HG03442 (cell line): Measurements from ENCODE around the gene RNASE13.
"Not testable (repeated sequence)": the region's sequence is repeated elsewhere in the genome, so short reads cannot be mapped to it uniquely, and the experiment has no call there.

Experiments
- ATAC-seq: cut with Tn5 transposase; IDR thresholded peaks from one replicate; pipeline ENCODE4 v1.9.1; 2021; ENCODE audit warnings: mild to moderate bottlenecking, moderate library complexity; ENCODE audit not compliant: unreplicated experiment

RNASE13 gene

GRCh38 chr14:21042918-21043317 lies 8.3 kb upstream of the RNASE13 start:
- ATAC-seq = no peak

DNA sequence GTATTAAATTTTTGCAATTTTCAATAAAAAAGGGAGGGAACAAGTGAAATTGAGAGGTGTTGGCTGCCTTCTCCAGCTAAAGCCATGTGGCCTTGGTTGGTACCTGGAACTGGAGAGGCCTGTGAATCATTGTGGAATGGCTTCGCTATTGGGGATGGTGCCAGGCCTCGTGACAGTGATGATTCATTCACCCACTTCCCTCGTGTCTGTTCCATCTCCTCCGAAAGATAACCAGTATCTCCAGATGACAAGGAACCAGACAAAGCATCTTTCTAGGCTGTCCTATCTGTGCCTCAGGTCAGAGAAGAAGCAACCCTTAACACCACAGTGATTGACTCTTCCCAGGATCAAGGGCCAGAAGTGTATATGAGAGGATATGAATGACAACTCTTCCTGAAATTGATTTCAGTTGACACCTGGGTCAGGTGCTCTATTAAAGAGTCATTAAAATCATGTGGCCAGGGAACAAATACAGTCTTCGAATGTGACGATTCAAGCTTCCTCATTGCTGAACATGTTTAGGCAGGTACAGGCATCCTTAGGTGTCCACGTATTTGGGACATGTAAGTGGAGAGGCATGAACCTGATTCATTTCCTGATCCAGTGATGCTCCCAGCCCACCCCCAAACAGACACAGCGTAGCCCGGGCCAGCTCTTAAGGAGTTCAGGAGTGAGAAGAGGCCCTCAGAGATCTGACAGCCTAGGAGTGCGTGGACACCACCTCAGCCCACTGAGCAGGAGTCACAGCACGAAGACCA lies 7.2 kb upstream of the RNASE13 start, which contains the start of gene RNASE7:
TSS of gene RNASE7 (plus strand) at position 687 of the 758 bp plus-strand sequence. CDS start 631 bp downstream, outside the sequence.
- ATAC-seq = no peak

DNA sequence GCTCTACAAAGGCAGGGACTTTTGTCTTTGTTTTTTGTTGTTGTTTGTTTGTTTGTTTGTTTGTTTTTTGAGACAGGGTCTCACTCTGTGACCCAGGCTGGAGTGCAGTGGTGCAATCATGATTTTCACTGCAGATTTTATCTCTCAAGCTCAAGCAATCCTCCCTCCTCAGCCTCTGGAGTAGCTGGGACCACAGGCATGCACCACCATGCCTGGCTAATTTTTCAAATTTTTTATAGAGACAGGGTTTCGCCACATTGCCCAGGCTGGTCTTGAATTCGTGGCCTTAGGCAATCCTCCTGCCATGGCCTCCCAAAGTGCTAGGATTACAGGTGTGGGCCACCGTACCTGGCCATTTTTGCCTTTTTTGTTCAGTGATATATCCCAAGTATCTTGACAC lies 6.3 kb upstream of the RNASE13 start:
- ATAC-seq = not testable (repeated sequence)

- no peak for ATAC-seq
Measured at GRCh38 chr14:21040370-21040925, 5.8 kb upstream of the RNASE13 start.

DNA sequence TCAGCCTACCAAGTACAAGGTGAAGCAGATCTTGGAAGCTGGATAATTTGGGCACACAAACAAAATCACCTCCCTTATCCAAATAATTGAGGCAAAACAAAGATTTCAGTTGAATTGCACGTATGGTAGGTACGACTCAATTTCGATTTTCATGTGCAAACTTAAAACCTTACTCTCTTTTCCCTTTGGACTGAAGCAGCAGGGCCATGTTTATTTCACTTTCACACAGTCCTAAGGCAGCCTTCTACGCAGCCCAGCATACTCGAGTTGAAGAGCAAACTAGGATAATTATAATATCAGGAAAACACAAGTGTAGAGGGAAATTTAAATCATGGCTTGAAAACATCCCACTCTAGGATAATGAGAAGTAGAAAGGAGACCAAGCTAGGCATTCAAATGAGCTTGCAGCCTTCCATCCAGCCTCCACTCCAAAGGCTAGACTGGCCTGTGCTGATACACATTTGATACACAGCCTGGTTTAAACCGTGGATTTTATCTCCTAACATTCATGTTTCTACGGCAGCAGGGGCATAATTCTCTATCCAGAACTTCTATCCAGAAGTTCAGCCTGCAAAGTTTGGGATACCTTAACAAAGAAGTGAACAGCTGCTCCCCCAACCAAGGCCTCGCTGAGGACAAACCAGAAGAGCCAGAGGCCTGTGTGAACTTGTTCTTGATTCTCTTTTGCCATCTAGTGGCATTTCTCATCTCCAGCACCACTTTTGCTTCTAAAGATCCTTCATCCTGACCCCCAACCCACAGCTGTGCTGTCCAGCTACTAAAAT lies 5.2 kb upstream of the RNASE13 start:
- peak; percentile 55 for ATAC-seq

GRCh38 chr14:21038441-21039422 lies 4.1 kb upstream of the RNASE13 start:
- ATAC-seq = no peak

GRCh38 chr14:21037156-21037555 lies 2.5 kb upstream of the RNASE13 start:
- ATAC-seq = no peak

GRCh38 chr14:21036751-21037150 lies 2.1 kb upstream of the RNASE13 start:
- no peak for ATAC-seq

DNA sequence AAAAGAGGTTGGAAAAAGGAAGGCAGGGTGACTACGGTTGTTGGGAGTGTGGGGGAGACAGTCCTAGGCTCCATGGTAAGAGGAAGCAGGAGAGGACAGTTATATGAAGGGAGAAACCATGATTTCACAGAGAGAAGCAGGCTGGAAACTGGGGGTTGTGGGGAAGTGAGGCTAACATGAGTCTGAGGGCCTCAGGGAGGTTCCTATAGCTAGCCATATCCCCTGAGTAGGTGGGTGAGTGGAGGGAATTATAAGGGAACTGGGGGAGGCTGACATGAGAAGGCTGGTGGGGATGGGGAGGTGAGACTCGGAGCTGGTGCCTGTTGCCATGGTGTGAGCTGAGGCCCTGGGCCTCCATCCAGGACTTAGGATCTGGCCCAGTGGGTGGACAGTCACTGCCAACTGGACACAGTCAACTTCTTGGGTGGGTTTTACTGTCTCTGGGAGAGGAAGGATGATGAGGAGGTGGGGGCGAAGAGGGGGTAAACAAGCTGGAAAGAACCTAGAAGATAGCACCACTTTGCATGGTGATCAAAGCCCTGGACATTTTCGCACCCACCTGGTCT lies 1.4 kb downstream of the RNASE13 start:
- no peak for ATAC-seq

GRCh38 chr14:21032326-21033132 lies 2.1 kb downstream of the RNASE13 start:
- no peak for ATAC-seq

DNA sequence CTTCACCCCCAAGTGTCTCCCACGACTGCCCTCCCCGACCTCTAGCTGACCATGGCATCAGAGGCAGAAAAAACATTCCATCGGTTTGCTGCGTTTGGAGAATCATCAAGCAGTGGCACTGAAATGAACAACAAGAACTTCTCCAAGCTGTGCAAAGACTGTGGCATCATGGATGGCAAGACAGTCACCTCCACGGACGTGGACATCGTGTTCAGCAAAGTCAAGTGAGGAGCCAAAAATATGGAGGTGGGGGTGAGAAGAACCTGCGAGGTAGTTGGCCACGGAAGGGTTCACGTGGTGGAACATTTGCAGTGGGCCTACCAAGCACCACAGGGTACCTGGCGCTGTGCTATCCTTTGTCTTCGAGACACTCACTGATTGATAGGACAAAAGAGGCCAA lies 4.1 kb downstream of the RNASE13 start:
- ATAC-seq = no peak

DNA sequence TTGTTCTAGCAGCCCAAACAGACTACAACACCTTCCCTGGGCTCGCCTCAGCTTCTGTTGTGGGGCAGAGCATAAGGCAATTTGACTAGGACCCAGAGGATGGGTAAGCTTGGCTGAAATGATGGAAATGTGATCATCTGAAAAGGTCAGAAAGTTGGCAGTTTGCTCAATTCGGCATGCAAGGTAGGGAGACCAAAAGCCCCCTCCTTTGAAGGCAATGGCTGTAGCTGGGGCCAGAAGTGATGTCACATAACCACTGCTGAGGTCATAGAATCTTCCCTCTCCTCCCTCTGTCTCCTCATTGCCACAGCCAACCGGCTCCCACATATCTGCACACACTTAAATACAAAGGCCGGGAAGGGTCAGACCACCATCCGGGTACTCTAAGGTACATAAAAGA lies 4.7 kb downstream of the RNASE13 start, which contains the start of gene TPPP2:
TSS of gene TPPP2 (plus strand) at position 301 of the 400 bp plus-strand sequence. CDS start 365 bp downstream, outside the sequence.
- no peak for ATAC-seq

GRCh38 chr14:21026988-21027315 lies 7.7 kb downstream of the RNASE13 start:
- ATAC-seq = no peak

- ATAC-seq = no peak
Measured at GRCh38 chr14:21026274-21026987, 8.2 kb downstream of the RNASE13 start.

DNA sequence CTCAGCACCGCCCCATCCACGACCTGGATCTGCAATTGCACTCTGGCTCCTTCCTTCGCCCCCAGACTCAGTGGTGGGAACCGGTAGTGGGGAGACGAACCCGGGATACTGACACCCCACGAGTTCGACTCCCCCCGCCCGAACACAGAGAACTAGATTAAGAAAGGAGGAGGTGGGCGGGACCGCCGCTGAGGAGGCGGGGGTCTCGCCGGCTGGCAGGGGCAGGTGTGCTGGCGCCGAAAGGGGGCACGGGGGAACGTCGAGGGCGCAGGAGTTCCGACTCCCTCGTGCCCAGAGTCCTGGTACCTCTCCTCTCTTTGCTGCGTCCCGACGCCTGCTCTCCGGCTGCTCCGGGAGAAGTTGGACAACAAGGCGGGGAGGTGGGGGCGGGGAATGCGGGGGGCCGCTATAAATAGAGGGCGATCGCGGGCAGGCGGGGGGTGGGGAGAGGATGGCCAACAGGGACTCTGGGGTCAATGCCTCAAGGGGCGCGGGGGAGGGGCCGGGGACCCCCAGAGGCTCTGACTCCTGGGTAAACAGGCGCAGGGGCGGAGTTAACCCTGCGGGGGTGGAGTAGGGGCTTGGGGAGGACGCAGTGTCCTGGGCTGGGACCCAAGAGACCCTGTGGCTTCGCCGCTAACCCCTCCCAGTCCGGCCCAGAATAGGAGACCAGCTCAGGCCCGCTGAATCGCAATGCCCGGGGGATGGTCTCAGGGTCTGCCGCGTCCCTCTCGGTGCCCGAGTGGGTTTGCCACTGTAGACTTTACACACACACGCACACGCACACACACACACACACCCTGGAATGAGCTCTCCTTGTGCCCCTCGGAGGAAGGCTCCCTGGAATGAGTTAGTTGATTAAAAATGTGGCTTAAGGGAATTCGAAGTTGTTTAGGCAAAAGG lies 9.0 kb downstream of the RNASE13 start:
- no peak for ATAC-seq

- no peak for ATAC-seq
Measured at GRCh38 chr14:21024585-21025370, 9.8 kb downstream of the RNASE13 start, which contains the start of gene NDRG2. Gene NDRG2, minus strand, starts transcription at chr14:21025061. Its CDS starts 1,746 bp downstream, at chr14:21023315.
